Thyroid gland (tissue), 4 donors: ENCODE data around the gene ANKRD39. TPM values are rescaled to one million over a fixed set of nuclear protein-coding genes. Genes with fewer than 3 reads are reported as not detected.
"Not testable (repeated sequence)": the region's sequence is repeated elsewhere in the genome, so short reads cannot be mapped to it uniquely, and the experiment has no call there.

Experiments
- DNase-seq, 2 donors: peaks; one replicate each; pipeline ENCODE4 v3.0.0-alpha.2; 2019
- H3K27ac ChIP-seq, 3 donors: fragments of 200-600 bp; sonication (generic); 1 replicate in 2 of 3; 2 replicates in 1 of 3; pipeline ENCODE4 v1.5.1; 2016 to 2019; ENCODE audit warnings: mild to moderate bottlenecking in 1 of 3, moderate library complexity in 1 of 3
- H3K27me3 ChIP-seq: fragments of 200-600 bp; sonication (generic); one replicate; pipeline ENCODE4 v1.5.1; 2019
- H3K36me3 ChIP-seq, 2 donors: fragments of 200-600 bp; sonication (generic); one replicate each; pipeline ENCODE4 v1.5.1; 2016 to 2019
- H3K4me1 ChIP-seq, 2 donors: fragments of 200-600 bp; sonication (generic); one replicate each; pipeline ENCODE4 v1.5.1; 2017 to 2019
- H3K4me3 ChIP-seq, 3 donors: fragments of 200-600 bp; sonication (generic); replicated peaks in 1 of 3; 1 replicate in 2 of 3; 2 replicates in 1 of 3; pipeline ENCODE4 v1.5.1; 2016; ENCODE audit warnings: mild to moderate bottlenecking in 1 of 3
- H3K9me3 ChIP-seq: fragments of 200-600 bp; sonication (generic); one replicate; pipeline ENCODE4 v1.5.1; 2017
- CTCF ChIP-seq, 6 experiments: fragments of 200-600 bp in 3 of 6; fragments of 450-650 bp in 3 of 6; sonication (generic) in 3 of 6; IDR thresholded peaks; one replicate each; pipeline ENCODE4 v1.5.1; 2016 to 2019; ENCODE audit warnings: antibody characterized with exemption in 6 of 6, mild to moderate bottlenecking in 2 of 6, inconsistent platforms in 1 of 6, moderate library complexity in 1 of 6
- POLR2A ChIP-seq, 2 donors: fragments of 450-650 bp; IDR thresholded peaks; one replicate each; pipeline ENCODE4 v1.6.1; 2017; ENCODE audit warnings: antibody characterized with exemption in 2 of 2, mild to moderate bottlenecking in 2 of 2, moderate library complexity in 1 of 2
- WGBS, 2 donors: methylation state at CpG; one replicate each; pipeline ENCODE4 v1.1.5; 2017; 5-methylcytosine and 5-hydroxymethylcytosine counted together
- intact Hi-C: fragments of 100-400 bp; cut with DNase I; formaldehyde crosslinking; loops from one replicate; pipeline ENCODE4 v1.15.1; 2023
- total RNA-seq, 4 donors: library from RNA; depleted of rRNA; stranded (reverse); fragments of >200 nt; gene quantifications; one replicate each; pipeline ENCODE4 v1.2.3, GENCODE V29; 2016

The ANKRD39 gene
- total RNA-seq, 4 donors from 2014 or later, result 11.6 to 25.7 (median 14.1) TPM

DNA sequence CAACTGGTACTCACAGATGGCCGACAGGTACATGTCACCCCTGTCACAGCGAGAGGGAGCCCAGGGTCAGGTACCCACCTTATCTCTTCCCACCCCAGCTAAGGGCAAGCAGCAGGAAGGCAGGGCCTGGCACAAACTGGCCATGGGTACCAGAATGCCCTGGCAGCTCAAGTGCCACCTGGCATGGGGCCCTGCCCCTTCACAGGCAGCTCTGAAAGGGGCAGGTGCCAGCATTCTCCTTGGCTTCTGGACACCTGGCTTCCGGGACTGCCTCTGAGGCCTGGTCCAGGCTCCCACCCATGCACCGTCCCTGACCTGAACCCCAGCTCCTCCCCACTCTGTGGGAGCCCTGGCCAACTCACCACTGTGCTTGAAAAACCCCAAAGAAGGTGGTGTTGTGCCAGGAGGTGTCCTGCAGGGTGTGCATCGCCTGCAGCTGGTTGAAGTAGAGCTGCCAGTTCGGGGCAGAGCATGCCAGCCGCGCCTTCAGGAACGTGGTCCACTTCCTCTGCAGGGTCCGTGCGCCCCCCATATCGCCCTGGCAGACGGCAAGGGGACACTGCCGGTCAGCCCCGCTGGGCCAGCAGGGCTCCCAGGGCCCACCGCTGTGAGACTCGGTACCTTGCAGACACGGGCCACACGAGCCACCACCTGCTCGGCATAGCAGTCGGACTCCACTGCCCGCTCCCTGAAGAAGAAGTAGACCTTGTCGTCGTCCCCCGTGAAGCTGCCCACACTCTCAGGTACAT, 6.7 kb upstream of the ANKRD39 start:
- Histone ChIP-seq H3K36me3 (peaks cover 45 to 55% of the 10 kb centered on the region in 2 donors), H3K27me3 (no peaks in the 10 kb centered on the region), H3K4me1 (peaks cover 11 to 30% of the 10 kb centered on the region in 2 donors), H3K4me3 (no peak overlapping the region), H3K27ac (no peak overlapping the region), H3K9me3 (no peaks in the 10 kb centered on the region)
- no peak for TF ChIP-seq CTCF (IDR thresholded peaks at IDR 0.05)
- no peak for TF ChIP-seq POLR2A (IDR thresholded peaks at IDR 0.05)
- peak; percentile 74 for DNase-seq
- intact Hi-C loops, result loop anchor here (5.0 kb wide), 1 partner anchor 43 kb away; no protein-coding TSS in a partner anchor
- WGBS, 2 donors, result 74 to 82% methylated on average over 12 to 13 of the region's 25 CpGs

DNA sequence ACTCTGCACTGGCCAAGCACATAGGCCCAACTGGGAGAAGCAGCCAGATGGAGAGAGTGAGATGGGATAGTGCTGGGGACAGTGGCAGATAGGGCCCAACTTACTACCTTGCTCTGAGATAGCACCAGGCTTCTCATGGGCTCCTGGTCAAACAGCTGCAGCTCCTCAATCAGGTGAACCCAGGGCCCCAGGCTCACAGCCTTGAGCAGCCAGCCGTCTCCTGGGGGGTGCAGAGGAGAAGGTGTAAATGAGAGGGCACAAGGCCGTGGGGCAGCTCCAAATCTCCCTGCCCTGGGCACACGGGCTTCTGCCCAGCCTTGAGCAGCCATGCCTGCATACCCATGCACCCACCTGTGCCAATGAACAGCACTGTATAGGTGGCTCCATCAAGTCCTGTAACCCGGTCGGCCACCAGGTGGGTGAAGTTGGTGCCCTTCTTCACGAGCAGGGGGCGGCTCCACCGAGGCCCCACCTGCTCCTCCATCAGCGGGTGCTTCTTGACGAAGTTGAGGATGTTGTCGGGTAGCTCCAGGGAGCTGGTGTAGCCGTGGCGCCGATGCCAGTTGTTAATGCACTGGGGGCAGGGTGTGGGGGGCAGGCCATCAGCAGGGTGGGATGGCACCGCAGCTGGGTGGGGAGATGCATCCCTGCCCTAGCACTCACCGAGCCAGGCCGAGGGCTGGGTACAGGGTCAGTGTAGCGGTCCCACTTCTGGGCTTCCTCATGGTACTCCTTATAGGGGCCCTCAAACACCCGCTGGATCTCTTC, 5.9 kb upstream of the ANKRD39 start:
- 89 to 90% methylated on average over 12 to 18 of the region's 19 CpGs for WGBS, 2 donors
- DNase-seq, result no peak
- Histone ChIP-seq H3K36me3 (peaks cover 45 to 55% of the 10 kb centered on the region in 2 donors), H3K9me3 (no peaks in the 10 kb centered on the region), H3K4me3 (no peak overlapping the region), H3K4me1 (peaks cover 11 to 37% of the 10 kb centered on the region in 2 donors), H3K27me3 (no peaks in the 10 kb centered on the region), H3K27ac (no peak overlapping the region)
- no peak for TF ChIP-seq CTCF (IDR thresholded peaks at IDR 0.05)
- TF ChIP-seq POLR2A (IDR thresholded peaks at IDR 0.05), result no peak
- intact Hi-C loops, result loop anchor here (5.0 kb wide), 1 partner anchor 44 kb away; no protein-coding TSS in a partner anchor

DNA sequence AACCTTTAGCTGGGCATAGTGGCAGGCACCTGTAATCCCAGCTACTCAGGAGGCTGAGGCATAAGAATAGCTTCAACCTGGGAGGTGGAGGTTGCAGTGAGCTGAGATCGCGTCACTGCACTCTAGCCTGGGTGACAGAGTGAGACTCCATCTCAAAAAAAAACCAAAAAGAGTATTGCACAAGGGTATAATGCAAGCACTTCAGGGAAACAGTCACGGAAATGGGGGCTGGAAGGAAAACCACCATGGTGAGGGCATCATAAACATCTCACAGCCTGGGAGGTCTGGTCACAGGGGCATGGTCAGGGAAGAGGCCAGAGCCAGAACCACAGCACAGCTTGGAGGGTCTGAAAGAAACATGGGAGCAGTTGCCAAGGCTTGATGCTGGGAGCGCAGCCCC, 5.2 kb upstream of the ANKRD39 start:
- Histone ChIP-seq H3K4me1 (peaks cover 9 to 38% of the 10 kb centered on the region in 2 donors), H3K36me3 (peaks cover 45 to 55% of the 10 kb centered on the region in 2 donors)
- not testable (repeated sequence) for H3K27ac ChIP-seq, H3K4me3 ChIP-seq, H3K27me3 ChIP-seq, DNase-seq, H3K9me3 ChIP-seq
- intact Hi-C loops, result loop anchor here (5.0 kb wide), 1 partner anchor 44 kb away; no protein-coding TSS in a partner anchor
- 92 to 95% methylated on average over 4 of the region's 4 CpGs for WGBS, 2 donors

- no peak for DNase-seq
- no peak overlapping the region for H3K4me3 ChIP-seq
- TF ChIP-seq POLR2A (IDR thresholded peaks at IDR 0.05) (no peak), CTCF (IDR thresholded peaks at IDR 0.05) (no peak)
- H3K9me3 ChIP-seq, result no peaks in the 10 kb centered on the region
- H3K27me3 ChIP-seq, result no peaks in the 10 kb centered on the region
- intact Hi-C loops, result loop anchor here (5.0 kb wide), 1 partner anchor 46 kb away; no protein-coding TSS in a partner anchor
- WGBS, 2 donors, result 96 to 100% methylated on average over 4 to 16 of the region's 17 CpGs
- H3K36me3 ChIP-seq, result peaks cover 45 to 55% of the 10 kb centered on the region in 2 donors
- no peak overlapping the region for H3K27ac ChIP-seq
- peaks cover 10 to 27% of the 10 kb centered on the region in 2 donors for H3K4me1 ChIP-seq
These were observed 3.3 kb upstream of the ANKRD39 start for GRCh38 chr2:96861074-96861473.

DNA sequence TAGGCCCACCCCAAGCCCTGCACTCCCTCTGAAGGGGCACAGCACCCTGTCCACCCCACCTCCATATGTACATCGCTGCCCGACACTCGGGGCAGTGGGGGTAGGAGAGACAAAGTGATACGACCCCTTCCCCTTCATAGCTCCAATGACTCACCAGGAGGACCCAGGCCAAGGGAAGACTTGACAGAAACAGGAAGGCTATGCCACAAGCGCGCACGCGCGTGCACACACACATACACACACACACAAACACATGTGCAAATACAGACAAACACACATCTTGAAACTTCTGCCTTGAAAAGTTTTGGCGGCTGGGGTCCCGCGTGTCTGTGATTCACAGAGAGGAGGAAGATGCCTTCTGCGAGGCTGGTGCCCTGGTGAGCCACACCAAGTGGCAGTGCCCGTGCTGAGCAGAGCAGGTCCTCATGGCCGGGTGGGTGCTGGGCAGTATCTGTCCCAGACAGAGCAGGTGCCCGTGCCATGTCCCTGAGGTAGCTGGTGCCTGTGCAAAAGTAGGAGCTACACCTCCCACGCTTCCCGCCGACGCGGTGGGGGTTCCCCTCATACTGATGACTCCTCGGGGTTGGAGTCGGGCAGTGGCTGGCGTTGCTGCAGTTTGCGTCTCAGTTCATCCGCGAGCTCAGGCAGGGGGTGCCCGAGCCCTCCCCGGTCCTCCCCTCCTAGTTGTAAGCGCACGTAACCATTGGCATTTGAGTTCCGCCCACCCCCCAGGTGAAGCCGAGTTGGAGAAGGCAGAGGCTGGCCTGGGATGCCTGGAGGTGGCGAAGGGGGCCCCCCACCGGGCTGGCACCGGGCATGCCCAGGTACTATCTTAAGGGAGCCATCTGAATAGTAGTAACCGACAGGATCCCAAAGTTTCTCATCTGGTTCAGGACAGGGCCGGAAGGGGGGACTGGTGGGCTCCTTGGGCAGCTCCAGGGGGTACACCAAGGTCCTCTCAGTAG, 2.5 kb upstream of the ANKRD39 start:
- TF ChIP-seq POLR2A (IDR thresholded peaks at IDR 0.05), result no peak
- no peak for TF ChIP-seq CTCF (IDR thresholded peaks at IDR 0.05)
- Histone ChIP-seq H3K4me3 (no peak overlapping the region), H3K36me3 (peaks cover 39 to 49% of the 10 kb centered on the region in 2 donors), H3K9me3 (no peaks in the 10 kb centered on the region), H3K4me1 (peaks cover 10 to 19% of the 10 kb centered on the region in 2 donors), H3K27ac (no peak overlapping the region), H3K27me3 (no peaks in the 10 kb centered on the region)
- 84 to 85% methylated on average over 26 to 30 of the region's 38 CpGs for whole genome bisulfite sequencing, 2 donors
- no peak for DNase-seq
- intact Hi-C loops, result loop anchor here (5.0 kb wide), 1 partner anchor 47 kb away; no protein-coding TSS in a partner anchor
